Measurements from ENCODE around the gene CMPK2.

DNA sequence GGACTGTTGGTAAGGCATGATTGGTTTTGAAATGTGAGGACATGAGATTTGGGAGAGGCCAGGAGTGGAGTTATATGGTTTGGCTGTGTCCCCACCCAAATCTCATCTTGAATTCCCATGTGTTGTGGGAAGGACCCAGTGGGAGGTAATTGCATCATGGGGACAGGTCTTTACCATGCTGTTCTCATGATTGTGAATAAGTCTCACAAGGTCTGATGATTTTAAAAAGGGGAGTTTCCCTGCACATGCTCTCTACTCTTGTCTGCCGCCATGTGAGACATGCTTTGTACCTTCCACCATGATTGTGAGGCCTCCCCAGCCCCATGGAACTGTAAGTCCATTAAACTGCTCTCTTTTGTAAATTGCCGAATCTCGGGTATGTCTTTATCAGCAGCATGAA is 5.4 kb downstream of the CMPK2 start:
- TF ChIP-seq SRF (IDR thresholded peaks at IDR 0.05; ENCODE audit: low read depth in 2 of 2, low read length in 2 of 2): no peak
- TF ChIP-seq CHD2 (IDR thresholded peaks at IDR 0.05; ENCODE audit: borderline replicate concordance, low read depth, low read length): no peak
- no peak for TF ChIP-seq CTCF (IDR thresholded peaks at IDR 0.05 in 2 of 3, conservative IDR thresholded peaks at IDR 0.05 in 1 of 3; ENCODE audit: control insufficient read depth in 2 of 3, extremely low read depth in 1 of 3, insufficient read depth in 1 of 3, low read depth in 3 of 3, low read length in 3 of 3)
- TF ChIP-seq POLR2AphosphoS5 (IDR thresholded peaks at IDR 0.05; ENCODE audit: low read length): no peak
- no peak for TF ChIP-seq TARDBP (IDR thresholded peaks at IDR 0.05; ENCODE audit: borderline replicate concordance)
- TF ChIP-seq EZH2 (IDR thresholded peaks at IDR 0.05; ENCODE audit: borderline replicate concordance, control insufficient read depth, low read depth, low read length): no peak
- TF ChIP-seq RAD21 (IDR thresholded peaks at IDR 0.05; ENCODE audit: insufficient read depth, low read depth, low read length): no peak
- TF ChIP-seq RCOR1 (conservative IDR thresholded peaks at IDR 0.05; ENCODE audit: low read depth, low read length): no peak
- TF ChIP-seq NFYA (IDR thresholded peaks at IDR 0.05; ENCODE audit: borderline replicate concordance, low read depth, low read length): no peak
- TF ChIP-seq SMARCA5 (IDR thresholded peaks at IDR 0.05): no peak
- no peak for TF ChIP-seq ESRRA (IDR thresholded peaks at IDR 0.05; ENCODE audit: low read length)

Measured in GM12878 (cell line).